Psoas muscle (tissue), 8 donors: ENCODE data around the gene HSH2D. TPM values are rescaled to one million over a fixed set of nuclear protein-coding genes. Genes with fewer than 3 reads are reported as not detected.

ENCODE experiments used
- ATAC-seq, 4 donors: fragments of 200-7000 bp; cut with Tn5 transposase; one replicate each; pipeline ENCODE4 v1.9.1; 2020; ENCODE audit warnings: moderate library complexity in 3 of 4, mild to moderate bottlenecking in 2 of 4
- DNase-seq, 2 donors: peaks; one replicate each; pipeline ENCODE4 v3.0.0-alpha.2; 2020
- H3K27ac ChIP-seq: fragments of 200-600 bp; one replicate; pipeline ENCODE4 v1.8.0; 2022
- H3K27me3 ChIP-seq, 3 donors: fragments of 200-600 bp in 1 of 3; one replicate each; pipeline versions ENCODE4 v1.6.1 to v1.8.0; 2013 to 2022; ENCODE audit warnings: low read length in 2 of 3, mild to moderate bottlenecking in 2 of 3, moderate library complexity in 1 of 3; ENCODE audit not compliant: insufficient read depth in 3 of 3
- H3K36me3 ChIP-seq, 2 donors: fragments of 200-600 bp in 1 of 2; one replicate each; pipeline versions ENCODE4 v1.6.1 to v1.8.0; 2013 to 2022; ENCODE audit warnings: low read depth in 1 of 2, mild to moderate bottlenecking in 1 of 2, moderate library complexity in 1 of 2; ENCODE audit not compliant: insufficient read depth in 1 of 2
- H3K4me1 ChIP-seq: fragments of 200-600 bp; one replicate; pipeline ENCODE4 v1.8.0; 2022
- H3K4me3 ChIP-seq: fragments of 200-600 bp; one replicate; pipeline ENCODE4 v1.8.0; 2022; ENCODE audit warnings: mild to moderate bottlenecking
- H3K9me3 ChIP-seq: fragments of 200-600 bp; one replicate; pipeline ENCODE4 v1.8.0; 2022
- CTCF ChIP-seq: fragments of 200-600 bp; IDR thresholded peaks from one replicate; pipeline ENCODE4 v1.8.0; 2022; ENCODE audit warnings: antibody characterized with exemption
- WGBS, 3 donors: extraction: QIAGEN DNeasy Blood & Tissue Kit; methylation state at CpG; one replicate each; pipeline versions ENCODE4 v1.1.6 to v1.1.7; 2013; 5-methylcytosine and 5-hydroxymethylcytosine counted together
- intact Hi-C, 2 donors: fragments of 100-400 bp; cut with DNase I; formaldehyde crosslinking; loops; one replicate each; pipeline versions ENCODE4 v1.11.0 to v1.14.2; 2022
- polyA plus RNA-seq, 3 donors: library from polyadenylated mRNA; stranded (reverse); fragments of 200-250 nt; gene quantifications; one replicate each; pipeline ENCODE4 v1.2.3, GENCODE V29; 2013
- total RNA-seq, 4 donors: library from RNA; stranded (reverse); fragmentation: NEBNext Ultra II Directional in 2 of 4; extraction: Animal tissue kit (Norgen Biotek cat#: 25700) in 2 of 4; gene quantifications; one replicate each; pipeline versions ENCODE4 v1.2.1 to v1.2.4, GENCODE V29; 2021 to 2023
- donor health status: healthy with polysubstance abuse.
- donor health status: DM: no; HTN: no; CAD: no; lungs with moderate emphysema.
- donor health status: Bipolar disorder and iron deficiency.
- donor health status: healthy.
- donor health status: DM: yes; HTN: yes; CAD: no.
- donor health status: DM: no; HTN: no; CAD: no.
- donor health status: DM: no; HTN: no; CAD: no.
- donor health status: DM: yes; HTN: yes; CAD: no.

HSH2D gene
- total and polyA plus RNA-seq, 7 donors, result 0.10 to 0.30 (median 0.12) TPM; not detected in 2

DNA sequence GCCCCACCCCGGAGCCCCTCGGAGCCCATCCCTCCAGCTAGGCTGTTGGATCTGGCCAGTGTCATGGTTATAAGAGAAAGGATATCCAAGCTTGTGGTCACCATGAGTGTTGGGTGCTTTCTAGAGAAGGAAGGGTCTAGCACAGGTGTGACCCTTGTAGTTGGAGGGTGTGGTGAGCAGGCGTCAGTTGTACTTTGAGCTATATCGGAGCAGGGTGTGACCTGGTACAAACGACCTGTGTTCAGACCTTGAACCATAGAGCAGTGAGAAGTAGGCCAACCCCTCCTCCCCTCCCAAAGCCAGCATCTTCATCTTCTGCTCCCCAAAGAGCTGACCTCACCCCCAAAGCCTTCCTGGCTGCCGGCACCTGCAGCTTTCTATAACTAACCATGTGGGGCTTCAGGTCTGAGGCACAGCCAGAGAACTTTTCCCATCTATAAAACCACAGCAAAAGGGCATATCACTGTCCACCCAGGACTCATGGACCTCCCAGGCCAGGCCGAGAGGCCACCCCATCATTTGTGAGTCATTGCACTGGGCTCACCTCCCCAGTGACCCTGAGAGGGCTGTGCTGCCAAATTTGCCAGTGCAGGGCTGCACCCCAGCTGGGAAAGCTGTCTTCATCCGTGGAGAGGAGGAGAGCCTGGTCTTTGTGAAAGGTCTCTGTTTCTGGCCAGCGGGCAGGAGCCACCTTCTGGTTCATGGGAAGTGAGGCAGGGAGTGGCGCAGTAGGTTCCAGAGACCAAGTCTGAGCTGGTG, 17.6 kb upstream of the HSH2D start:
- ATAC-seq (no peak), DNase-seq (no peak)

DNA sequence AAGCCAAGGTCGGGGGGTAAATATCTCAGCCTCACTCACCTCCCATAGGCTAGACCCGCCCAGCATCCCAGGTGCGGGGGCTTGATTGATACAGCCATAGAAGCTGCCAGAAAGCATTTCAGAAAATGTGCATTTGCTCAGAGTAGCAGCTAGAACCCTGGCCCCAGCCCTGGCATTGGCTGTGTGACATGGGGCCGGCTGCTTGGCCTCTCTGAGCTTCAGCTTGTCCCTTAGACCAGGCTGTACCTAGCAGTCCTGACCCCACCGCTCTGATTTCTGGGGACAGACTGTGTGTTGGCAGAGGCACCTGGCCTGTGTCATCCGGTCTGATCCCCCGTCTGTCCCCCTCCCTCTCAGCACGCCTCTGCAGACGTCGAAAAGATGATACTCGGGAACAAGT, 16.4 kb upstream of the HSH2D start:
- WGBS, 3 donors, result 80 to 89% (median 85%) methylated on average over 11 of the region's 11 CpGs
- no peaks in the 10 kb centered on the region for H3K27me3 ChIP-seq

More for the DNA sequence above, 17.6 kb upstream of the HSH2D start:
- Histone ChIP-seq H3K4me1 (no peaks in the 10 kb centered on the region), H3K4me3 (no peak overlapping the region), H3K27ac (no peak overlapping the region), H3K9me3 (no peaks in the 10 kb centered on the region), H3K27me3 (no peaks in the 10 kb centered on the region), H3K36me3 (peaks cover 9 to 94% of the 10 kb centered on the region in 2 donors)
- intact Hi-C loops, result no loop called here
- TF ChIP-seq CTCF, result no peak
- WGBS, 3 donors, result 78 to 79% (median 78%) methylated on average over 10 of the region's 10 CpGs

GRCh38 chr19:16127776-16128371, 15.6 kb upstream of the HSH2D start:
- intact Hi-C loops, result no loop called here
- H3K36me3 ChIP-seq, result peaks cover 13 to 85% of the 10 kb centered on the region in 2 donors
- TF ChIP-seq CTCF, result no peak
- no peak overlapping the region for H3K4me3 ChIP-seq
- DNase-seq (no peak), ATAC-seq (no peak)
- no peak overlapping the region for H3K27ac ChIP-seq
- H3K9me3 ChIP-seq, result no peaks in the 10 kb centered on the region
- WGBS, 3 donors, result 81 to 92% (median 88%) methylated on average over 21 of the region's 21 CpGs
- no peaks in the 10 kb centered on the region for H3K27me3 ChIP-seq
- no peaks in the 10 kb centered on the region for H3K4me1 ChIP-seq

More for the DNA sequence above, 16.4 kb upstream of the HSH2D start:
- no peak for DNase-seq
- Histone ChIP-seq H3K4me1 (no peaks in the 10 kb centered on the region), H3K9me3 (no peaks in the 10 kb centered on the region), H3K36me3 (peaks cover 11 to 85% of the 10 kb centered on the region in 2 donors), H3K27ac (no peak overlapping the region), H3K4me3 (no peak overlapping the region)
- ATAC-seq, result no peak
- intact Hi-C loops, result no loop called here
- no peak for TF ChIP-seq CTCF

- H3K27ac ChIP-seq, result no peak overlapping the region
- no peaks in the 10 kb centered on the region for H3K27me3 ChIP-seq
- no peaks in the 10 kb centered on the region for H3K4me1 ChIP-seq
- H3K4me3 ChIP-seq, result no peak overlapping the region
- ATAC-seq, result no peak
- no peaks in the 10 kb centered on the region for H3K9me3 ChIP-seq
- no peak for TF ChIP-seq CTCF
- intact Hi-C loops, result no loop called here
- WGBS, 3 donors, result 98% methylated on average over 3 of the region's 3 CpGs
- no peak for DNase-seq
- peaks cover 13 to 63% of the 10 kb centered on the region in 2 donors for H3K36me3 ChIP-seq
Measured at GRCh38 chr19:16131648-16132047, 11.8 kb upstream of the HSH2D start.
